ENCODE measurements around the gene ROR1. TPM values are rescaled to one million over a fixed set of nuclear protein-coding genes. Genes with fewer than 3 reads are reported as not detected.
A peak's percentile ranks its signal among the peaks of the same experiment; 100 is the strongest.

ROR1 gene
- total and polyA plus RNA-seq, 2 of the 13 experiments (the other 11 are each of a cell fraction or from before 2014, with no cell fraction given) = 0.58 to 2.3 TPM

DNA sequence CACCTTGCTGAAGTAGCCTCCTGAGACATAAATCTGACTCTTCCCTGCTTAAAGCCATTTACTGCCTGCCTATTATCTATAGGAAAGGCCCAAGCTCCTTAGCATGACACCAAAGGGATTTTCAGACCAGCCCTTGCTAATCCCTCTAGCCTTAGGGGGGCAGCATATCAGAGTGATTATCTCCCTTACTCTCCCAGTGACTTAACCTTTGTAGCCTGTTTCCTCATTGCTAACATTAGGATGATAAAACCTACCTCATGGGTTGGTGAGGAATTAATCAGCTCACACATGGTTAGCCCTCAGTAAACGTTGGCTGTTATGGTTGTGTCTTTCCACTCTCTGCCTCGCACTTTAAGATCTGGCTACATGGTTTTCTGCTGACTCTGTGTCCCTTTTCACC lies 70.1 kb downstream of the ROR1 start:
- H3K9me3 ChIP-seq (ENCODE audit: low read length) = no peaks in the 10 kb centered on the region
- WGBS (ENCODE audit: low lambda C conversion rate) = 26% methylated on average over 2 of the region's 2 CpGs
- CTCF ChIA-PET (ENCODE audit: low intra/inter-chr PET ratio, low total read pairs) = no interaction called here
- in situ Hi-C loops (cut with HindIII; ENCODE audit: extremely low pct_ligation_motif_present, low pct_unique_long_range_greater_than_20kb) = no loop called here
- H3K4me1 ChIP-seq (ENCODE audit: insufficient read depth, low read length) = no peaks in the 10 kb centered on the region
- FAIRE-seq = no peak
- H3K36me3 ChIP-seq (replicated peaks in 1 of 2; ENCODE audit: control insufficient read depth in 1 of 2, insufficient read depth in 2 of 2, low read length in 2 of 2) = no peaks in the 10 kb centered on the region
- peak; percentile 53 for TF ChIP-seq MNT (IDR thresholded peaks at IDR 0.05)
- TF ChIP-seq ZFAT (CRISPR knock-in tag; conservative IDR thresholded peaks at IDR 0.05) = no peak
- no peak for ATAC-seq
- H3K79me2 ChIP-seq (ENCODE audit: insufficient read depth, low read length) = no peaks in the 10 kb centered on the region
- no peak overlapping the region for H3K4me3 ChIP-seq (replicated peaks in 1 of 3; ENCODE audit: insufficient read depth in 1 of 3, low read depth in 2 of 3, low read length in 3 of 3)
- intact Hi-C loops (cut with micrococcal nuclease; ENCODE audit: unreplicated experiment) = no loop called here
- no peak overlapping the region for H3K4me2 ChIP-seq (ENCODE audit: low read depth, low read length)
- POLR2A ChIA-PET = no interaction called here
- no peaks in the 10 kb centered on the region; a peak in 1 of 5 replicates for H3K27me3 ChIP-seq (ENCODE audit: control insufficient read depth in 1 of 2, insufficient read depth in 2 of 2, low read length in 2 of 2)
- H3K9ac ChIP-seq (ENCODE audit: insufficient read depth, low read depth, low read length) = no peak overlapping the region
- H3K27ac ChIP-seq (ENCODE audit: extremely low read length, insufficient read depth, low read length) = no peak overlapping the region
- no peak overlapping the region for H2AFZ ChIP-seq (ENCODE audit: low read length)
- no peaks in the 10 kb centered on the region for H4K20me1 ChIP-seq (ENCODE audit: insufficient read depth, low read length)
- BruUV-seq (replicated peaks) = no TSS peak
- DNase-seq (ENCODE audit: low spot score) = no peak

GRCh38 chr1:63845346-63845745 lies 71.5 kb downstream of the ROR1 start:
- FAIRE-seq (no peak), DNase-seq (ENCODE audit: low spot score) (no peak), ATAC-seq (no peak)
- no peaks in the 10 kb centered on the region for H3K36me3 ChIP-seq (replicated peaks in 1 of 2; ENCODE audit: control insufficient read depth in 1 of 2, insufficient read depth in 2 of 2, low read length in 2 of 2)
- intact Hi-C loops (cut with micrococcal nuclease; ENCODE audit: unreplicated experiment) = no loop called here
- no peaks in the 10 kb centered on the region for H3K4me1 ChIP-seq (ENCODE audit: insufficient read depth, low read length)
- TF ChIP-seq SP2 (CRISPR knock-in tag; IDR thresholded peaks at IDR 0.05) (no peak), ZFP36 (IDR thresholded peaks at IDR 0.05; ENCODE audit: borderline replicate concordance, low read depth, low read length, partially characterized antibody) (no peak), ATF7 (IDR thresholded peaks at IDR 0.05) (peak; percentile 73), ATF7 (CRISPR knock-in tag; IDR thresholded peaks at IDR 0.05) (no peak)
- CTCF ChIA-PET (ENCODE audit: low intra/inter-chr PET ratio, low total read pairs) = no interaction called here
- no peaks in the 10 kb centered on the region; a peak in 1 of 5 replicates for H3K27me3 ChIP-seq (ENCODE audit: control insufficient read depth in 1 of 2, insufficient read depth in 2 of 2, low read length in 2 of 2)
- no peak overlapping the region for H2AFZ ChIP-seq (ENCODE audit: low read length)
- 8% methylated on average over 1 of the region's 1 CpG for WGBS (ENCODE audit: low lambda C conversion rate)
- BruUV-seq (replicated peaks) = no TSS peak
- no peaks in the 10 kb centered on the region for H4K20me1 ChIP-seq (ENCODE audit: insufficient read depth, low read length)
- POLR2A ChIA-PET = no interaction called here
- H3K79me2 ChIP-seq (ENCODE audit: insufficient read depth, low read length) = no peaks in the 10 kb centered on the region
- no peak overlapping the region for H3K27ac ChIP-seq (ENCODE audit: extremely low read length, insufficient read depth, low read length)
- no peak overlapping the region for H3K9ac ChIP-seq (ENCODE audit: insufficient read depth, low read depth, low read length)
- H3K9me3 ChIP-seq (ENCODE audit: low read length) = no peaks in the 10 kb centered on the region
- no peak overlapping the region for H3K4me2 ChIP-seq (ENCODE audit: low read depth, low read length)
- no peak overlapping the region for H3K4me3 ChIP-seq (replicated peaks in 1 of 3; ENCODE audit: insufficient read depth in 1 of 3, low read depth in 2 of 3, low read length in 3 of 3)
- in situ Hi-C loops (cut with HindIII; ENCODE audit: extremely low pct_ligation_motif_present, low pct_unique_long_range_greater_than_20kb) = no loop called here

Measured in HepG2 (cell line).